ENCODE measurements around the gene PRF1. TPM values are rescaled to one million over a fixed set of nuclear protein-coding genes. Genes with fewer than 3 reads are reported as not detected.

The PRF1 gene
- total and polyA plus RNA-seq, 2 of the 13 experiments (the other 11 are each of a cell fraction or from before 2014, with no cell fraction given) = 1.00 to 1.4 TPM

DNA sequence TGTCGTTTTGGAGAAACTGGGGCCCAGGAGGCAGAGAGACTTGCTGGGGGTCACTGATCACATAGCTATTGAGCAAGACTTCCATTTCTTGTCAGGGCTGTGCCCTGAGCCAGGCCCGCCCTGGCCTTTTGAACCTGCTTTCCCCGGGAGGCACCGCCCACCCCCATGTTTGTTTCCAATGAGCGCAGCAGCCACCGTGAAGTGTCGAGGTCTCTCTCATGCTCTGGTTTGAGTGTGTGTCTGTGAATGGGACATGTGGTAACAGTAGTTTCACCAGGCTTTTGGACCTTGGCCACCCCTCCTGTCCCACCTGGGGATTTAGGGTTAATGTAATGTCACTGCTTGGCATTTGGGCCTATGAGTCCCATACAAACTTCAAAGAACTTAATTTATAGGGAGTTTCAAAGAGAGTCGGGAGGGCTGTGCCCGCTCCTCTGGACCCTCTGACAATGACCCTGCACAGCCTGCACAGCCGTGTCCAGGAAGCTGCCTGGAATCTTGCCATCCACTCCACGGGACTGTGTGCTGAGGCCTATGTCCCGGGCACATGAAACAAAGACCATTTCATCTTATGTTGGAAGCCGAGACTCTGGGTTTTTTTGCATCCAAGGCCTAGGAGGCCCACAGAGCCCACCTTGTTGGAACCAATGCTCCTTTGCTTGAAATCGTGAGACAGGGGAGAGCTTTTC, 6.3 kb downstream of the PRF1 start (continued):
- TF ChIP-seq, protein P1, sequence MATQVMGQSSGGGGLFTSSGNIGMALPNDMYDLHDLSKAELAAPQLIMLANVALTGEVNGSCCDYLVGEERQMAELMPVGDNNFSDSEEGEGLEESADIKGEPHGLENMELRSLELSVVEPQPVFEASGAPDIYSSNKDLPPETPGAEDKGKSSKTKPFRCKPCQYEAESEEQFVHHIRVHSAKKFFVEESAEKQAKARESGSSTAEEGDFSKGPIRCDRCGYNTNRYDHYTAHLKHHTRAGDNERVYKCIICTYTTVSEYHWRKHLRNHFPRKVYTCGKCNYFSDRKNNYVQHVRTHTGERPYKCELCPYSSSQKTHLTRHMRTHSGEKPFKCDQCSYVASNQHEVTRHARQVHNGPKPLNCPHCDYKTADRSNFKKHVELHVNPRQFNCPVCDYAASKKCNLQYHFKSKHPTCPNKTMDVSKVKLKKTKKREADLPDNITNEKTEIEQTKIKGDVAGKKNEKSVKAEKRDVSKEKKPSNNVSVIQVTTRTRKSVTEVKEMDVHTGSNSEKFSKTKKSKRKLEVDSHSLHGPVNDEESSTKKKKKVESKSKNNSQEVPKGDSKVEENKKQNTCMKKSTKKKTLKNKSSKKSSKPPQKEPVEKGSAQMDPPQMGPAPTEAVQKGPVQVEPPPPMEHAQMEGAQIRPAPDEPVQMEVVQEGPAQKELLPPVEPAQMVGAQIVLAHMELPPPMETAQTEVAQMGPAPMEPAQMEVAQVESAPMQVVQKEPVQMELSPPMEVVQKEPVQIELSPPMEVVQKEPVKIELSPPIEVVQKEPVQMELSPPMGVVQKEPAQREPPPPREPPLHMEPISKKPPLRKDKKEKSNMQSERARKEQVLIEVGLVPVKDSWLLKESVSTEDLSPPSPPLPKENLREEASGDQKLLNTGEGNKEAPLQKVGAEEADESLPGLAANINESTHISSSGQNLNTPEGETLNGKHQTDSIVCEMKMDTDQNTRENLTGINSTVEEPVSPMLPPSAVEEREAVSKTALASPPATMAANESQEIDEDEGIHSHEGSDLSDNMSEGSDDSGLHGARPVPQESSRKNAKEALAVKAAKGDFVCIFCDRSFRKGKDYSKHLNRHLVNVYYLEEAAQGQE (IDR thresholded peaks at IDR 0.05; ENCODE audit: borderline replicate concordance in 1 of 2, low read depth in 1 of 2, low read length in 2 of 2) = no peak
- TF ChIP-seq EHMT2 (IDR thresholded peaks at IDR 0.05; ENCODE audit: borderline replicate concordance, low read depth, low read length) (no peak), MAZ (IDR thresholded peaks at IDR 0.05; ENCODE audit: borderline replicate concordance, low read depth, low read length) (no peak), MAZ (CRISPR knock-in tag; IDR thresholded peaks at IDR 0.05; ENCODE audit: low read depth) (no peak), RXRB (CRISPR knock-in tag; IDR thresholded peaks at IDR 0.05; ENCODE audit: borderline replicate concordance) (peak; percentile 56), ZNF510 (CRISPR knock-in tag; IDR thresholded peaks at IDR 0.05; ENCODE audit: low read depth) (no peak), ZNF333 (CRISPR knock-in tag; IDR thresholded peaks at IDR 0.05; ENCODE audit: borderline replicate concordance) (no peak), CREM (IDR thresholded peaks at IDR 0.05) (no peak), CREM (CRISPR knock-in tag; IDR thresholded peaks at IDR 0.05) (no peak), POLR2AphosphoS2 (IDR thresholded peaks at IDR 0.05; ENCODE audit: low read depth, low read length) (no peak), DNMT1 (CRISPR knock-in tag; IDR thresholded peaks at IDR 0.05) (no peak), SRF (IDR thresholded peaks at IDR 0.05; ENCODE audit: low read depth, low read length) (no peak), ELF1 (CRISPR knock-in tag; IDR thresholded peaks at IDR 0.05) (no peak), ZFP37 (CRISPR knock-in tag; IDR thresholded peaks at IDR 0.05; ENCODE audit: borderline replicate concordance) (no peak), ZNF674 (CRISPR knock-in tag; IDR thresholded peaks at IDR 0.05; ENCODE audit: low read depth) (no peak), SP5 (CRISPR knock-in tag; IDR thresholded peaks at IDR 0.05; ENCODE audit: borderline replicate concordance, low read depth) (peak; percentile 79), NRL (CRISPR knock-in tag; IDR thresholded peaks at IDR 0.05; ENCODE audit: borderline replicate concordance) (no peak), ZNF883 (CRISPR knock-in tag; IDR thresholded peaks at IDR 0.05; ENCODE audit: not compliant biosample characterization) (no peak), ZNF124 (CRISPR knock-in tag; IDR thresholded peaks at IDR 0.05) (0 out of 2 replicates have a peak, but pooled peaks have one; percentile 34), ZNF329 (CRISPR knock-in tag; IDR thresholded peaks at IDR 0.05; ENCODE audit: low read depth) (no peak)
- TF ChIP-seq, protein P2, sequence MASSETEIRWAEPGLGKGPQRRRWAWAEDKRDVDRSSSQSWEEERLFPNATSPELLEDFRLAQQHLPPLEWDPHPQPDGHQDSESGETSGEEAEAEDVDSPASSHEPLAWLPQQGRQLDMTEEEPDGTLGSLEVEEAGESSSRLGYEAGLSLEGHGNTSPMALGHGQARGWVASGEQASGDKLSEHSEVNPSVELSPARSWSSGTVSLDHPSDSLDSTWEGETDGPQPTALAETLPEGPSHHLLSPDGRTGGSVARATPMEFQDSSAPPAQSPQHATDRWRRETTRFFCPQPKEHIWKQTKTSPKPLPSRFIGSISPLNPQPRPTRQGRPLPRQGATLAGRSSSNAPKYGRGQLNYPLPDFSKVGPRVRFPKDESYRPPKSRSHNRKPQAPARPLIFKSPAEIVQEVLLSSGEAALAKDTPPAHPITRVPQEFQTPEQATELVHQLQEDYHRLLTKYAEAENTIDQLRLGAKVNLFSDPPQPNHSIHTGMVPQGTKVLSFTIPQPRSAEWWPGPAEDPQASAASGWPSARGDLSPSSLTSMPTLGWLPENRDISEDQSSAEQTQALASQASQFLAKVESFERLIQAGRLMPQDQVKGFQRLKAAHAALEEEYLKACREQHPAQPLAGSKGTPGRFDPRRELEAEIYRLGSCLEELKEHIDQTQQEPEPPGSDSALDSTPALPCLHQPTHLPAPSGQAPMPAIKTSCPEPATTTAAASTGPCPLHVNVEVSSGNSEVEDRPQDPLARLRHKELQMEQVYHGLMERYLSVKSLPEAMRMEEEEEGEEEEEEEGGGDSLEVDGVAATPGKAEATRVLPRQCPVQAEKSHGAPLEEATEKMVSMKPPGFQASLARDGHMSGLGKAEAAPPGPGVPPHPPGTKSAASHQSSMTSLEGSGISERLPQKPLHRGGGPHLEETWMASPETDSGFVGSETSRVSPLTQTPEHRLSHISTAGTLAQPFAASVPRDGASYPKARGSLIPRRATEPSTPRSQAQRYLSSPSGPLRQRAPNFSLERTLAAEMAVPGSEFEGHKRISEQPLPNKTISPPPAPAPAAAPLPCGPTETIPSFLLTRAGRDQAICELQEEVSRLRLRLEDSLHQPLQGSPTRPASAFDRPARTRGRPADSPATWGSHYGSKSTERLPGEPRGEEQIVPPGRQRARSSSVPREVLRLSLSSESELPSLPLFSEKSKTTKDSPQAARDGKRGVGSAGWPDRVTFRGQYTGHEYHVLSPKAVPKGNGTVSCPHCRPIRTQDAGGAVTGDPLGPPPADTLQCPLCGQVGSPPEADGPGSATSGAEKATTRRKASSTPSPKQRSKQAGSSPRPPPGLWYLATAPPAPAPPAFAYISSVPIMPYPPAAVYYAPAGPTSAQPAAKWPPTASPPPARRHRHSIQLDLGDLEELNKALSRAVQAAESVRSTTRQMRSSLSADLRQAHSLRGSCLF (CRISPR knock-in tag; IDR thresholded peaks at IDR 0.05; ENCODE audit: borderline replicate concordance) = no peak
- TF ChIP-seq, protein P3, sequence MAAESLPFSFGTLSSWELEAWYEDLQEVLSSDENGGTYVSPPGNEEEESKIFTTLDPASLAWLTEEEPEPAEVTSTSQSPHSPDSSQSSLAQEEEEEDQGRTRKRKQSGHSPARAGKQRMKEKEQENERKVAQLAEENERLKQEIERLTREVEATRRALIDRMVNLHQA (CRISPR knock-in tag; IDR thresholded peaks at IDR 0.05) = no peak
